HEK293 (cell line): ENCODE results near the gene ECI1.

ENCODE experiments used
- SP2 ChIP-seq: fragments of 450-650 bp; formaldehyde crosslinking; IDR thresholded peaks from 2 replicates; pipeline ENCODE4 v1.5.1; 2016; ENCODE audit warnings: missing biosample characterization, missing genetic modification characterization
- WT1 ChIP-seq: fragments of 450-650 bp; formaldehyde crosslinking; IDR thresholded peaks from 2 replicates; pipeline ENCODE4 v1.5.1; 2016; ENCODE audit warnings: missing biosample characterization, missing genetic modification characterization
- ZNF391 ChIP-seq: fragments of 450-650 bp; formaldehyde crosslinking; IDR thresholded peaks from 2 replicates; pipeline ENCODE4 v1.5.1; 2016; ENCODE audit warnings: low read depth, missing biosample characterization, missing genetic modification characterization, borderline replicate concordance
- ZSCAN30 ChIP-seq: fragments of 450-650 bp; IDR thresholded peaks from 2 replicates; pipeline ENCODE4 v1.5.1; 2018; ENCODE audit warnings: missing biosample characterization, mild to moderate bottlenecking, missing genetic modification characterization, moderate library complexity
- TF ChIP-seq, protein P1 (sequence below): fragments of 450-650 bp; formaldehyde crosslinking; IDR thresholded peaks from 2 replicates; pipeline ENCODE4 v1.5.1; 2016; ENCODE audit warnings: missing biosample characterization, missing genetic modification characterization
- TF ChIP-seq, protein P2 (sequence below): fragments of 450-650 bp; formaldehyde crosslinking; conservative IDR thresholded peaks from 2 replicates; pipeline ENCODE4 v1.5.1; 2016; ENCODE audit warnings: low read depth, missing biosample characterization, missing genetic modification characterization

DNA sequence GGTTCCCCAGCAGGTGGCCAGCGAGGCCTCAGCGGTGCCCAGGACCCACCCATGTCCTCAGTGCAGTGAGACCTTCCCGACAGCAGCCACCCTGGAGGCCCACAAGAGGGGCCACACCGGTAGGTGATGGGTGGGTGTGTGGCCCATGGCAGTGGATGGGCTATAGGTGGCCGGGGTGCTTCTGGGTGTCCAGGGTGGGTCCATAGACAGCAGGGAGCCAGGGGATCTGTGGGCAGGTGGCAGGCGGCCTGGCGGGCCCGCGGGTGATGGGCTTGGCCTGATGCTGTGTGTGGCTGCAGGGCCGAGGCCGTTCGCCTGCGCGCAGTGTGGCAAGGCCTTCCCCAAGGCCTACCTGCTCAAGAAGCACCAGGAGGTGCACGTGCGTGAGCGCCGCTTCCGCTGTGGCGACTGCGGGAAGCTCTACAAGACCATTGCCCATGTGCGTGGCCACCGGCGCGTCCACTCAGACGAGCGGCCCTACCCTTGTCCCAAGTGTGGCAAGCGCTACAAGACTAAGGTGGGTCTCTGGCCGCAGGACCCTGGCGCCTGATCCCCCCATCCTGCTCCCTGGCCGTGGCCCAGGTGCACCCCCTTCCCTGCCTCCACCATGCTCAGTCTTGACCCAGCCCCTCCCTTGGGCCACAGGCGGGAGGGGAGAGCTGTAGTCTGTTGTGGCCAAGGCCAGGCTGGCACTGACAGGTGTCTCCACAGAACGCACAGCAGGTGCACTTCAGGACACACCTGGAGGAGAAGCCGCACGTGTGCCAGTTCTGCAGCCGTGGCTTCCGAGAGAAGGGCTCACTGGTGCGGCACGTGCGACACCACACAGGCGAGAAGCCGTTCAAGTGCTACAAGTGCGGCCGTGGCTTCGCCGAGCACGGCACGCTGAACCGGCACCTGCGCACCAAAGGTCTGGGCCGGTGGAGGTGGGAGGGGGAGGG lies 17.2 kb downstream of the ECI1 start:
- TF ChIP-seq, protein P1, sequence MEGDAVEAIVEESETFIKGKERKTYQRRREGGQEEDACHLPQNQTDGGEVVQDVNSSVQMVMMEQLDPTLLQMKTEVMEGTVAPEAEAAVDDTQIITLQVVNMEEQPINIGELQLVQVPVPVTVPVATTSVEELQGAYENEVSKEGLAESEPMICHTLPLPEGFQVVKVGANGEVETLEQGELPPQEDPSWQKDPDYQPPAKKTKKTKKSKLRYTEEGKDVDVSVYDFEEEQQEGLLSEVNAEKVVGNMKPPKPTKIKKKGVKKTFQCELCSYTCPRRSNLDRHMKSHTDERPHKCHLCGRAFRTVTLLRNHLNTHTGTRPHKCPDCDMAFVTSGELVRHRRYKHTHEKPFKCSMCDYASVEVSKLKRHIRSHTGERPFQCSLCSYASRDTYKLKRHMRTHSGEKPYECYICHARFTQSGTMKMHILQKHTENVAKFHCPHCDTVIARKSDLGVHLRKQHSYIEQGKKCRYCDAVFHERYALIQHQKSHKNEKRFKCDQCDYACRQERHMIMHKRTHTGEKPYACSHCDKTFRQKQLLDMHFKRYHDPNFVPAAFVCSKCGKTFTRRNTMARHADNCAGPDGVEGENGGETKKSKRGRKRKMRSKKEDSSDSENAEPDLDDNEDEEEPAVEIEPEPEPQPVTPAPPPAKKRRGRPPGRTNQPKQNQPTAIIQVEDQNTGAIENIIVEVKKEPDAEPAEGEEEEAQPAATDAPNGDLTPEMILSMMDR (tag by site-specific recombination), result no peak
- TF ChIP-seq, protein P2, sequence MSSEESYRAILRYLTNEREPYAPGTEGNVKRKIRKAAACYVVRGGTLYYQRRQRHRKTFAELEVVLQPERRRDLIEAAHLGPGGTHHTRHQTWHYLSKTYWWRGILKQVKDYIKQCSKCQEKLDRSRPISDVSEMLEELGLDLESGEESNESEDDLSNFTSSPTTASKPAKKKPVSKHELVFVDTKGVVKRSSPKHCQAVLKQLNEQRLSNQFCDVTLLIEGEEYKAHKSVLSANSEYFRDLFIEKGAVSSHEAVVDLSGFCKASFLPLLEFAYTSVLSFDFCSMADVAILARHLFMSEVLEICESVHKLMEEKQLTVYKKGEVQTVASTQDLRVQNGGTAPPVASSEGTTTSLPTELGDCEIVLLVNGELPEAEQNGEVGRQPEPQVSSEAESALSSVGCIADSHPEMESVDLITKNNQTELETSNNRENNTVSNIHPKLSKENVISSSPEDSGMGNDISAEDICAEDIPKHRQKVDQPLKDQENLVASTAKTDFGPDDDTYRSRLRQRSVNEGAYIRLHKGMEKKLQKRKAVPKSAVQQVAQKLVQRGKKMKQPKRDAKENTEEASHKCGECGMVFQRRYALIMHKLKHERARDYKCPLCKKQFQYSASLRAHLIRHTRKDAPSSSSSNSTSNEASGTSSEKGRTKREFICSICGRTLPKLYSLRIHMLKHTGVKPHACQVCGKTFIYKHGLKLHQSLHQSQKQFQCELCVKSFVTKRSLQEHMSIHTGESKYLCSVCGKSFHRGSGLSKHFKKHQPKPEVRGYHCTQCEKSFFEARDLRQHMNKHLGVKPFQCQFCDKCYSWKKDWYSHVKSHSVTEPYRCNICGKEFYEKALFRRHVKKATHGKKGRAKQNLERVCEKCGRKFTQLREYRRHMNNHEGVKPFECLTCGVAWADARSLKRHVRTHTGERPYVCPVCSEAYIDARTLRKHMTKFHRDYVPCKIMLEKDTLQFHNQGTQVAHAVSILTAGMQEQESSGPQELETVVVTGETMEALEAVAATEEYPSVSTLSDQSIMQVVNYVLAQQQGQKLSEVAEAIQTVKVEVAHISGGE (tag by site-specific recombination), result no peak
- TF ChIP-seq ZNF391 (no peak), ZSCAN30 (no peak), WT1 (tag by site-specific recombination) (no peak), SP2 (no peak)
